Stimulated activated CD8-positive, alpha-beta memory T cell treated with anti-CD3 and anti-CD28 coated beads, Interleukin-15, amount 100 ng/mL, for 48 hours (primary cell): Measurements from ENCODE around the gene FAM149A.

Experiments
- DNase-seq, 2 donors: peaks; one replicate each; pipeline ENCODE4 v3.0.0-alpha.2; 2020; ENCODE audit warnings: low read depth in 2 of 2

The FAM149A gene

GRCh38 chr4:186104114-186104889, at the start of gene FAM149A:
Gene FAM149A, plus strand, starts transcription at chr4:186104704.
- DNase-seq: peak in 1 of 2 donors; percentile 26

DNA sequence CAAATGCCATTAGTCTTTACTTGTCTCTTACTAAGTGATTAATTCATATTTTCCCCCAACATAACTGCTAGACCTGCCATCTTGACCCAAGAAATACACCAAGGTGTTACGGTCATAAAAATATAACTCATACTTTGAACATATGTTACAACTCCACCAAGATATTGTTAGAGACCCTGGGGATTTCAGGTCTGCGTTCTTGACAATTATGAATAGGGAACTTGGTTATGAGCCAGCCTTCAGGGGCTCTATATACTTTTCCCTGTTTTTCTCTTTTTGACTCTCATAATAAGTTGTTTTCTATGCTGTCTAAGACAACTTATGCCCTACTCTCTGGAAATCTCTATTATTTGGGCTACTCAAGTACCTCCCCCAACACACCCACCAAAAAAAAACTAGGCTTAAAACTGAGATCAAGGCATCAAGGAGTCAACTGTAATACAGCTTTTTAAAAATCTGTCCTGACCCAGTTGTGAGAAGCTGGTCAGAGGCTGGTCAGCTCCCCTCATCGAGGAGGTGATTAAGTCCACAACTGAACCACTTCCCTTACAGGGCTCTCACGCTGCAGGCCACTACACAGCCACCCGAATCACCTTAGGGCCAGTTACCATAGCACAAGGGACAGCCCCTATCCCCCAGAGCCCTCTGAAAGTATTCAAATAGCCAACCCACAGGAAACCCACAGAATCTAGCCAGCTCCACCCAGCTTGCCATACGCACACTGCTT, 46.1 kb upstream of the FAM149A start:
- DNase-seq: no peak

DNA sequence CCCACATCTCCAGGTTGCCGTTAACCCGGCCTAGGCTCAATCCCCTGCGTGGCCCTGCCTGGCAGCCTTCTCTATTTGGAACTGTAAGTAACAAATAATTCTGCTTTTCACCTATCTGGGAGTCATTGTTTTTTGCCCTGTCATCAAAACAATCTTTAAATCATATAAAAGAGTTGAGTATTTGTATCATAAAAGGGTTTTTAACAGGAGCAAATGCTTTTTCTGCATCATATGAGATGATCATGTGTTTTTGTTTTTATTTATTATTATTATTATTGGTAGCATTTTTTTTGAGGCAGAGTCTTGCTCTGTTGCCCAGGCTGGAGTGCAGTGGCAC, 45.6 kb upstream of the FAM149A start:
- no peak for DNase-seq

- no peak for DNase-seq
Observed at GRCh38 chr4:186061921-186062320, 42.6 kb upstream of the FAM149A start.

GRCh38 chr4:186067757-186068385, 36.6 kb upstream of the FAM149A start:
- peak in 1 of 2 donors; percentile 3 for DNase-seq

DNA sequence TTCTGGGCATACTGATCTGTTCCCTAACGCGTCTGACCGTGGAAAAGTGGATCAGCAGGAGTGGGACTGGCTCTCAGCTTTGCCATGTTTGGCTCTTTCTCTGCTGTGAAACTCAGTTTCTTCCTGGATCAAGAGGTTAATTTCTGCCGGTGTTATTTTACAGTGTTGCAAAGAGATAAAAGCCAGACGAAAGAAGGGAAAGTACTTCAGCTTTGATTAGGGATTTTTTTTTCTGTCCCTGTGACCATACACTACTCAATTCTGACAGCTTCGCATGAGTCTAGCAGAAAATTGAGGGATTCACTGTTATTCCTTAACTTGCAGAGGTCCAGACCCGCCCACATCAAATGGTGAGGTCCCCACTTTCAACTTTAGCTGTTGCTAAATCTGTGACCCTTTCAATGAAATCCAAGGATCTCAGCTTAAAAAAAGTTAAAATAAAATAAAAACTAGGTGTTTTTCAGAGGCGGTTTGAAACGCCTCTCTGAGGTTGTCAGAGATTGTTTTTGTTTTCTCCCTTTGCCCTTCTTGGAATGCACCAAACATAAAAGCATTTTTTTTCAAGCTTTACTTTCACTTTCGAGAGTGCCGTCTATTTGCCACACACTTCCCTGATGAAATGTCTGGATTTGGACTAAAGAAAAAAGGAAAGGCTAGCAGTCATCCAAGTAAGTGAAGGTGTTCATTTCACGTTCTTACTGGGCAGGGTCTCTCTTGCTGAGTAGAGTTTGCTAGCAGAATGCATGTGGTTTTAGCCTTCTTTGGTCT, 35.7 kb upstream of the FAM149A start, which contains the start of gene TLR3:
TSS of gene TLR3 (plus strand) at position 576 of the 768 bp plus-strand sequence. CDS start 7,464 bp downstream, outside the sequence.
- DNase-seq: no peak

GRCh38 chr4:186069729-186070128, 34.8 kb upstream of the FAM149A start:
- no peak for DNase-seq

DNA sequence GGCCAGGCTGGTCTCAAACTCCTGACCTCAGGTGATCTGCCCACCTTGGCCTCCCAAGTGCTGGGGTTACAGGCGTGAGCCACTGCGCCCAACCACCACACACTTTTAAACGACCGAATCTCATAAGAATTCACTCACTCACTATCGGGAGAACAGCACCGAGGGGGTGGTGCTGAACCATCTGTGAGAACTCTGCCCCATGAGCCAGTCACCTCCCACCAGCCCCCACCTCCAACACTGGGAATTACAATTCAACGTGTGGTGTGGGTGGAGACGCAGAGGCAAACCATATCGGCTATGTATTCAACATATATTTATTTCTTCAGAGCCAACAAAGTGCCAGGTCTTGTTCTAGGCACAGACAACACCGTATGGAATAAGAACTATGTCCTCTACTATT, 32.0 kb upstream of the FAM149A start:
- no peak for DNase-seq

GRCh38 chr4:186074189-186074588, 30.3 kb upstream of the FAM149A start:
- no peak for DNase-seq

GRCh38 chr4:186078981-186079638, 25.4 kb upstream of the FAM149A start:
- DNase-seq: no peak

- DNase-seq: no peak
Observed at GRCh38 chr4:186079694-186080093, 24.8 kb upstream of the FAM149A start.

DNA sequence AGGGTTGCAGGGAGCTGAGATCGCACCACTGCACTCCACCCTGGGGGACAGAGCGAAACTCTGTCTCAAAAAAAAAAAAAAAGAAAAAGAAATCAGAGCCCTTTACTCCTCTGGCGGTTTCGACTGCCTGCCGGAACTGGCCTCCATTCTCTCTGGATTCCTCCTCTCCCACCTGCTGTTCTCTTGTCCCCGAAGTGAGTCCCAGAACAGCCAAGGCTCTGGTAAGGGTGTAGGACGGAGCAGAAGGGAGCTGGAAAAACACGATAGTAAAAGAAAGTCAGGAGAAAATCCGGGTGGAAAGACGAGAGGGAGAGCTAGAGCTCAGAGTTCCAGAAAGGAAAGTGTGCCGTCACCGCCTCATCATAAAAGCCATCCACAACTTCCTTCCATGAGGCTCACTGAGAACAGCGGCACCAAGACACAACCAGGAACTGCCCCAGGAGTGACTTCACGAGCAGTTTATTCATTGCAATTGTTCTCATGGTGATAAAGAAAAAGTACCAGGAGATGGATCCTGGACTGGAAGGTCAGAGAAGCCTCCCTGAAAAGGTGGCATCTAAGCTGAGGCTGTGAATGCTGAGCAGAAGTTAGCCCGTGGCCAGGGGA, 23.2 kb upstream of the FAM149A start:
- no peak for DNase-seq

DNA sequence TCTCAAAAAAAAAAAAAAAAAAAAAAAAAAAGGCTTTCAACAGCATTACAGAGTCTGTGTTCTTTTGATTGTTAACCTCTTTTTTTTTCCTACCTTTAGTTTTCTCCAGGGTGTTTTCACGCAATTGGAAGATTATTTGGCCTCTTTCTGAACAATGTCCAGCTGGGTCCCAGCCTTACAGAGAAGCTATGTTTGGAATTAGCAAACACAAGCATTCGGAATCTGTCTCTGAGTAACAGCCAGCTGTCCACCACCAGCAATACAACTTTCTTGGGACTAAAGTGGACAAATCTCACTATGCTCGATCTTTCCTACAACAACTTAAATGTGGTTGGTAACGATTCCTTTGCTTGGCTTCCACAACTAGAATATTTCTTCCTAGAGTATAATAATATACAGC, 22.3 kb upstream of the FAM149A start:
- DNase-seq: no peak

GRCh38 chr4:186088523-186088922, 16.0 kb upstream of the FAM149A start:
- no peak for DNase-seq

GRCh38 chr4:186092296-186092695, 12.2 kb upstream of the FAM149A start:
- DNase-seq: no peak

- DNase-seq: no peak
Observed at GRCh38 chr4:186095406-186095805, 9.1 kb upstream of the FAM149A start.

GRCh38 chr4:186096681-186097165, 7.8 kb upstream of the FAM149A start:
- no peak for DNase-seq

DNA sequence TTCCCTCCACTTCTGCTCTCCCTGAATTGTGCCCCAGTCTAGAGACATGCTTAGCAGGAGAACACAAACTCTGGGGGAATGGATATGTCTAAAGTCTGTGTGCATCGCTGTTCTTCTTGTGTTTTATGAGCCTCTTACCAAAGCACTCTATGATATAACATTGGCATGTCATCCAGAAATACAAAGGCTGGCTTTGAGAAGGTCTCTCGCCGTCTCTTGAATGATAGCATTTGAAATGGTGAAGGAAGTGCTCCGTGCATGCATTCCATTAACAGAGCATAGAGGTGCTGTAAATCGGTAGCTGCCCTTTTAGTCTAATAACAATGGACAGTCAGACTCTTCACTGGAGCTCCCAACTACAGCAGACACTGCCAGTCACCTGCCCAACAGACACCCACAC, 7.1 kb upstream of the FAM149A start:
- no peak for DNase-seq

DNA sequence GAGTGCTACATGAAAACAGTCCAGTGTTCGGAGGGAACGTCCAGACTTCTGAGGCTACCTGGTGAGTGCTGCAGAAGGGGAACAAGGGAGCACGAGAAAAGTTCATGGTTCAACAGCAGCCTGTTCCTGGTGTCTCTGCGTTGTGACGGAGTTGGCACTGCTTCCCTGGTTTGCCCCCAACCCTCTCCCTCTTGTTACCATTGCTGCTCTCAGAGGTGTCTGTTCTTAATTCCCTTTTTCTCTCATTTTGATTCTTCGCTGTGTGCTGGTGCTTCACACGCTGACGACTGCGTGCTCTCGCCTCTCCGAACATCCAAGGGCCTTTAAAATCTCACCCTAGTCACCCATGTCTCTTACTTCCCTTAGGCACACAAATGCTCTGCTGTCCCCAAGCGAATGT, 1.6 kb upstream of the FAM149A start:
- DNase-seq: no peak

DNA sequence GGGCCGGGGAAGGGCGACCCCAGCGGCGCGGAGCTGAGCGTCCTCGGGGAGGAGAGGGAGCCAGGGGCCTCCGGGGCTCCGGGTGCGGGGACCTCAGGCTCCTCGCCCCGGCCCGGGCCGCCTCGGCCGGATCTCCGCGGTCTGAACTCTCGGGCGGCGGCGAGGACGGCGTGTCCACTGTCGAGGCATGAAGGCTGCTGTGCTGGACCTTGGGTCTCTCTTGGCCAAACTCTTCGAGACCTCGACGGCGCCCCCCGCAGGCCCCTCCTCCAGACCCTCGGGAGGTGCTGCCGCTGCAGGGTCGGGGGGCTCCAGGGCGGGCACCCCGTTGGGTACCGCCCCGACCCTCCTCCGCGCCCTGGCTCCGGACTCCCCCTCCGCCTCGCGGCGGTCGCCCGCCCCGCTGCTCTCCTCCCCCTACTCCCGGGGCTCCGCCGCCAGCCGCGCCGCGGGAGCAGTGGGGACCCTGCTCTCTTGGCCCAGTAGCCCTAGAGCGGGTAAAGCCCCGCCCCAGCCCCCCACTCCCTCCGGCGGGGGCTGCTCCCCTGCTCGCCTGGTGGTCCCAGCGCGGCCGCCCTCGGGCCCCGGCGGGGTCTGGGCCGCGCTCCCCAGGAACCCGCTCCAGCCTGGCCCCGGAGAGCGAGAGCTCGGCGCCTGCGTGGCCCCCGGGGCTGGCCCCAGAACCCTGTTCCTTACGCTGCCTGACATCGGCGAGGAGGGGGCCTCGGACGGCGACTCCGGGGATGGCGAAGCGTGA, 564 bp downstream of the FAM149A start:
- DNase-seq: no peak
